NAMALWA (cell line): Measurements from ENCODE around the gene IRAK1.

Experiments used
- DNase-seq: peaks from one replicate; pipeline ENCODE4 v3.0.0-alpha.2; 2015; ENCODE audit warnings: low spot score

IRAK1 gene

DNA sequence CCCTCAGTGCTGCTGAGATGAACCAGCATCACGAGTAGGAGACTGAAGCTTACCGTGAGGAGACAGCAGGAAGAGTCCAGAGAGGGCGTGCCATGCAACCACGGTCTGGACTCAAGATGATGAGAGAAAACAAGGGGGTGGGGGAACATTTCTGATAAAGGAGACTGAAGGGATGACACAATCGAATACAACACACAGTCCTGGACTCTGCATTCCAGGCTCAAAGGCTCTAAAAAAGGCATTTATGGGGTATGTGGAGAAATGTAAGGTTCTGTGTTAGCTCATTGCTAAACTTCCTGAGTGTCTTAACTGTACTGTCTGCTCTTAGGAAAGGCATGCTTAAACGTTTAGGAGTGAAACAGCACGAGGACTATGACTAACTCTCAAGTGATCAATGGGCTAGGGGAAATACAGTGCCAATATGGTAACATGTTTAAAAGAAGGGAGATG is 20.6 kb upstream of the IRAK1 start:
- DNase-seq = no peak

DNA sequence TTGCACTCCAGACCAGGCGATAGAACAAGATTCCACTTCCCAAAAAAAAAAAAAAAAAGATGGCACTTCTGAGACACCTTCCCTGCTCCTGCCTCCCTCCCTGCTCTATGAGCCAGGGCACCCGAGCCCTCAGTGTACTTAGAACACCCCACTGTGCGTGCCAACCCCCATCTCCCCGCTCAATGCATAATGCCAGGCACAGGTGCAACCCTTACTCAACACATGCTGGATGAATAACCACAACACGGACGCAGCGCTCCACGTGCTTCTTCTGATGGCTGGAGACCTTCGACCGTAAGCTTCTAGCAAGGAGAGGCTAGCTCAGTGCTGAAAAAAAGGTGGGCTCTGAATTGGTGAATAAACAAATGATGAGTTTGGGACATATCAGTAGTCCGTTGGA is 19.9 kb upstream of the IRAK1 start:
- DNase-seq = no peak

DNA sequence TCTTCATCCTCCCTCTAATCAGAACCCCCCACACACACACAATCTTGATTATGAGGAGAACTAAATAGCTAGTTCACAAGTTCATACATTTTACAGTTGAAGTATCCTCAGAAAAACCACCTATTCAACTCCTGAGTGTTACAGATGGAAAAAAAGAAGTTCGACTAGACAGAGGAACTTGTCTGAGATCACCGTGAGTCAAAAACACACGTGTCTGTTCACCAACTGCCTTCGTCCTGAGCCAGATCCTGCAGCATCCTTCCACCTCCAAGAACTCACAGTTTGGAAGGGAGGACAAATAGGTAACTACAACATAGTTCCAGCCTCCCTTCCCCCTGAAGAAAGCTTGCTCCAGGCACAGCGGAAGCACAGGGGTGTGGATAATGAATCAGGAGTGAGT is 19.0 kb upstream of the IRAK1 start:
- DNase-seq = no peak

DNA sequence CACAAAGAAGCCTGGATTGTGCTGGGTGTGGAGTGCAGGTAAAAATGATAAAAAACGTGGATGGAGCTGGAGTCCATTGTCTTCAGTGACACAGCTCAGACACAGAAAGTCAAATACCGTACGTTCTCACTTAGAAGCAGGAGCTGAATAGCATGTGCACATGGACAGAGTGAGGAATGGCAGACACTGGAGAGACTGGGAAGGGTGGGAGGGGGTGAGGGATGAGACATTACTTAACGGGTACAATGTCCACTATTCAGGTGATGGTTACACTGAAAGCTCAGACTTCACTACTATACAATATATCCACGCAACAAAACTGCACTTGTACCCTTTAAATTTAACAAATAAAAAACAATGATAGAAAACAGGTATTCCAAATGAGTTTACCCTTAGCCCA is 18.1 kb upstream of the IRAK1 start:
- DNase-seq = no peak

DNA sequence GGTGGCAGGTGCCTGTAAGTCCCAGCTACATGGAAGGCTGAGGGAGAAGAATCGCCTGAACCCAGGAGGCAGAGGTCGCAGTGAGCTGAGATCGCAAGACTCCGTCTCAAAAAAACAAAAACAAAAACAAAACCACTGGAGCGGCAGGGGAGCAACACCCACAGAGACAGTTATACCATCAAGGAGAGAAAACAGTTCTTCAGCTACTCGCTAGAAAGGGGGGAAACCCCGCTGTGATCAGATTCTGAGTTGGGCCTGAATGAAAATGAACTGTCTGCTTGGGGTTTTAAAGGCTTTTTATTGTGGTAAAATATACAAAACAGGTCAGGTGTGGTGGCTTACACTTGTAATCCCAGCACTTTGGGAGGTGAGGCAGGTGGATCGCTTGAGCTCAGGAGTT is 16.8 kb upstream of the IRAK1 start:
- no peak for DNase-seq

DNA sequence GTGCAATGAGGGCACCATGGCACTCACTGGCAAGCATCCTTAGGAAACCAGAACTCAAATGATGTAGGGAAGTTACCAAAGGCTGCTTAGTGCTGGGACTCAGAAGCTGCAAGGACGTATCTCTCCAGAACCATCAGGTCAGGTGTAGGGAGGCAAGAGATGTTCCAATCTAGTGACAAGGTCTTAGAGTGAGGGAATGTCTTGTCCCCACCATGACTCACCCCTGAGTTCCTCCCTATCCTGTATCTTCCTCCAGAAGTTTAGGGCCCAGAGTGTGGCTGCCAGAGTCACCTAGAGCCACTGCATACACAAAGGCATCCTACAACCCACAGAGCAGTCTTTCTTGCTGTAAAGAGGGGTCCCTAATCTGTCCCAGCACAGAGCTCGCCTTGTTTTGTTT is 14.1 kb upstream of the IRAK1 start:
- DNase-seq = no peak

DNA sequence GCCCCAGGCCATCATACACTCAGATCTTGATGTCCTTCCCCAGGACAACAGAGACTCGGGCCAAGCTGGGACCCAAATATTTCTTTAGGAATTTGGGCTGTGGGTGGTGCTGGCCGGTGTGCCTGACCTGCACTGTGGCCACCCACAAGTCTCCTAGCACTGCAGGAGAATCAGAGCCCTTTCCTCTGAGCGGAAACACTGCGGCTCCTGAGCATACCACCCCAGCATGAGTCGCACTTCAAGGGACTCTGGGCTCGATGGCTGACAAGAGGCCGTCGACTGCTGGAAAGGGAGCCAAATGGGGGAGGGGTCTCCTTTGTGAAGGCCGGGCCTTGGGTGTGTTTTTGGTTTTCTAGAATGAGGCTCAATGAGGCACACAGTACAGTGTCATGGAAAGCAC is 13.0 kb upstream of the IRAK1 start:
- DNase-seq = no peak

DNA sequence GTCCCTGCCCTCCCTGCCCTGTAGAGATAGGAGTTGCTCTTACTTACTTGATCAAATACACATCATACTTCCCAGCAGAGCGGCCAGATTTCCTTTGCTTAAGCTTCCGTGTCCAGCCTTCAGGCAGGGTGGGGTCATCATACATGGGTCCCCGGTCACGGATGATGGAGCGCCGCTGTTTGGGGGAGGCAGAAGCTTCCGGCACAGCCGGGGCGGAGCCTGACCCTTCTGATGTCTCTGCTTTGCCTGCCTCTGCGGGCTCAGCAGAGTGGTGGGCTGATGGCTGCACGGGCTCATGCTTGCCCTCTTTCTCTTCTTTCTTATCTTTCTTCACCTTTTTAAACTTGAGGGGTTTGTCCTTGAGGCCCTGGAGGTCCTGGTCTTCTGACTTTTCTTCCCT is 12.5 kb upstream of the IRAK1 start:
- no peak for DNase-seq

DNA sequence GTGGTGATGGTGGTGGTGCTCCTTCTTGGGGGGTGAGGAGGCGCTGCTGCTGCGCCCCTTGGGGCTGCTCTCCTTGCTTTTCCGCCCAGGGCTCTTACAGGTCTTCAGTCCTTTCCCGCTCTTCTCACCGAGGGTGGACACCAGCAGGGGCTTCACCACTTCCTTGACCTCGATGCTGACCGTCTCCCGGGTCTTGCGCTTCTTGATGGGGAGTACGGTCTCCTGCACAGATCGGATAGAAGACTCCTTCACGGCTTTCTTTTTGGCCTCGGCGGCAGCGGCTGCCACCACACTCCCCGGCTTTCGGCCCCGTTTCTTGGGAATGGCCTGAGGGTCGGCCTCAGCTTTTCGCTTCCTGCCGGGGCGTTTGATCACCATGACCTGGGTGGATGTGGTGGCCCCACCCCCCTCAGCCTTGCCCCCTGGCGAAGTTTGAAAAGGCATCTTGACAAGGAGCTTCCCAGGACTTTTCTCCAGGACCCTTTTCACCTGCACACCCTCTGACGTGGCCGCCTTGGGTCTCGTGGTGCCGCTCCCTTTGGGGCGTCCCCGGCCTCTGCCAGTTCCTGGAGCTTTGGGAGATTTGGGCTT is 11.1 kb upstream of the IRAK1 start:
- no peak for DNase-seq

DNA sequence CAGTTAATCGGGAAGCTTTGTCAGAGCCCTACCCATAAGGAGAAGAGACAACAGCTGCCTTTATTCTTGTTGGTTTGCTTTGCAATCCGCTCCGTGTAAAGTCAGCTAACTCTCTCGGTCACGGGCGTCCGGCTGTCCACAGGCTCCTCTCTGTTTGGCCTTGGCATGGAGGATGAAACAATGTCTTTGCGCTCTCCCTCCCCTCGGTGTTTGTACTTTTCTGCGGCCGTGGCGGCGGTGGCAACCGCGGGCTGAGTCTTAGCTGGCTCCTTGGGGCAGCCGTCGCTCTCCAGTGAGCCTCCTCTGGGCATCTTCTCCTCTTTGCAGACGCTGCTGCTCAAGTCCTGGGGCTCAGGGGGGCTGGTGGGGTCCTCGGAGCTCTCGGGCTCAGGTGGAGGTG is 10.6 kb upstream of the IRAK1 start:
- no peak for DNase-seq

DNA sequence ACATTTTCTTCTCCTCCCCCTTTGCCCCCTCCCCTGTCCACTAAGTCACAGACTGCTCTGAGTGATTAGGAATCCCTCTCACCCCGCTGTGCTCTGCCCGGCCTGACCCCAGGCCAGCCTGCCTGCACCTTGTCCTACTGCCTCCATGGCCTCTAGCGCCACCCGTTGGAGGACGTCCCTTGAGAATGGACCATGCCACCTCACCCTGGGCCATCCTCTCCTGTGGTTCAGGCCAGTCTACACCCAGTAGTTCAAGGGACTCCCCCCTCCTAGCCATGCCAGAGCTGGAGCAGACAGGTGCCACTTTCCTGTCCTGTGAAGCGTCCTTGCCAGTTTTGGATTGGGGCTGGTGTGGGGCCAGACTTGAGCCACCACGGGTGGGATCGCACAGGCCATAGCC is 9.7 kb upstream of the IRAK1 start:
- no peak for DNase-seq

DNA sequence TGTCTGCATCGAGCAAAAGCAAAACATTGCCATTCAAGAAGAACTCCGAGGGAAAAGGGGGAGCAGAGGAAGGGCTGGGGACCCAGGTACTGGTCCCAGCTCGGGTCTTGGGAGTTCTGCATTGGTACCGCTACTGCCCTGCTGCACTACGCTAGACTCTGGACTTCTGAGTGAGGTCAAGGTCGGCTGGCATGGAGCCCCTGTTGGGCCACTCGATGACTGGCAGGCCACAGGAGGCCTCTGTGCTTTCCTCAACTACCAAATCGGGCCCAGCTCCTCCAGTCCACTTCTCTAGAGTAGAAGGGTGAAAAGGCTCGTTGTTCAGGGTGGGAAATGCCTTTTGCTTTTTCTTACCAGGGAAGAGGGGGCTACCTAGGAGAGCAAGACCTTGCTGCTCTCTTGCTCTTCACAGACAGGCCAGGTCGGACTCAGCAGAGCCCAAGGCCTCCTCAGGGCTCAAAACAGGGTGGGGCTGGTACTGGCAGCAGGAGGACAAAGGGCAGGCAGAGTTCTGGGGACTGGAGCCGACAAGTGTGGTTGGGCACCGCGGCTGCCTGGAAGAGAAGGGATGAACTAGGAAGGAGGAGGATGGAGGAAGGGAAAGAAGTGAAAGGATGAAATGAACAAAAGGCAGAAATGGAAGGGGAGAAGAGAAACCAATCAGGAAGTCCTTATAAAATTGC is 8.9 kb upstream of the IRAK1 start:
- DNase-seq = no peak

DNA sequence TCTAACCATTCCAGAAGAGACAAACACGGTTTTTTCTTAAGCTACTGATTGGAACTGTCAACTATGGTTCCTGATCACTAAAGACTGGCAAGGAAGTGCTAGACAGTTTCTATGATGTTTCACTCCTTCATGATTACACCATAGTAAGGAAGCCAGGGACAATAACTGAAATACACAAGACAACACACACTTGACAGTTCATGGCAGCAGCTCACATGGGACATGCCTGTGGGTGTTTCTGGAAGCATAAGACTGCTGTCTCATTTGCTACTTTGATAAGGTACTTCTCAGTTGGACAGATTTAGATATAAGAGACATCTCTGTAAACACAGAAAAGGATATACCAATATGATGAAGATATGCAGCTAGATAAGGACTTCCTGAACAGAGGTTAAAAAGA is 8.3 kb upstream of the IRAK1 start:
- DNase-seq = no peak

DNA sequence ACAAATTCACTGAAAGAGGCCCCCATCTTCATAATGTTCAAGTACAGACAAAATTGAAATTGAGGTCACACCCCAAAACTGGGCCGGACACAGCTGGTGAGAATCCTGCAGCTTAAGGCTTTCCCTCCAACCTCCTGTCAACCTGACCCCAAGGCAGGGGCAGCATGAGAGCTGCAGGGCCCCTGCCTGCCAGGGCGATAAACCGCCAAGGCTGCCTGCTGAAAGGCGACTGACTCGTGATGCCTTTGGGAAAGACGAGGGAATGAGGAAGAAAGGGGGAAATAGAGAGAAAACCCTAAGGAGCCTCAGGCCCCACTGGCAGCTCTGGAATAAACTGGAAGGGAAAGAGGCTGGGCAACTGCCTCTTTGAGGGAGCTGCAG is 7.3 kb upstream of the IRAK1 start:
- no peak for DNase-seq

DNA sequence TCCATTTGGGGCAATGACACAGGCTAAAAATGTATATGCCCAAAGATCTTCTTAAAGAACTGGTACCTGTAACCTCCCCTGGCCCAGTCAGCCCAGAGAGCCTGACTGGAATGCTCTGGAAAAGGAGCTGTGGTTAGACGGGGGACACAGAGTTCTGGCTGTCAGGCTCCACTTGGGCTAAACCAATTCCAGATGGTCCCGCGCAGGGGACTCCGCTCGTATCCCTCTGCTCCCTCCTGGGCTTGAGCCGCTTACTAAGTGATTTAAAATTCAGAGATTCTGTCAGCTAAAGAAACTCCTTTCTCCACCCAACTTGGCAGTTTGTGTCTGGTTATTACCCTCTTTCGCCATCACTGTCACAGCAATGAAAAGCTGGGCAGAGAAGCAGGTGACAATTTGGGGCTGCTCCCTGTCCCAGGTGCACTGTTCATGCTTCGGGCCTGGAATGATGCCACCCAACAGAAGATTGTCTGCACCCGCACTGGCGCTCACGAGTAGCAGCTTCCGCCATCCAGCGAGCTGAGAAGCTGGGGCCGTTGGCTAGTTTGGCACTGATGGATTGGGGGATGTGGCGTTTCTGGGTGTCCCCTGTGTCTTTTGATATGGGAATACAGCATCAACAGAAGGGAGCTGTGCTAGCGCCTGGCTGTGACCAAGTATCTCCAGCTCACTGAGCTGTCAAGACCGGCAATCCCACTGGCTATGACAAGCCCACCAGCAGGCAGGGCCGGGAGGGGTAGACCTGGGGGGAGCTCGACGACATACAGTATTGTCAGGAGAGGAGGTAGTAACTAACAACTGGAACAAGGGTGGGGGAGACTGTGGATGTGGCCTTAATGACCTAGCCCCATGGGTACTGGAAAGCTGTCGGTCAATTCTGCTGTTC is 6.7 kb upstream of the IRAK1 start:
- DNase-seq = no peak

DNA sequence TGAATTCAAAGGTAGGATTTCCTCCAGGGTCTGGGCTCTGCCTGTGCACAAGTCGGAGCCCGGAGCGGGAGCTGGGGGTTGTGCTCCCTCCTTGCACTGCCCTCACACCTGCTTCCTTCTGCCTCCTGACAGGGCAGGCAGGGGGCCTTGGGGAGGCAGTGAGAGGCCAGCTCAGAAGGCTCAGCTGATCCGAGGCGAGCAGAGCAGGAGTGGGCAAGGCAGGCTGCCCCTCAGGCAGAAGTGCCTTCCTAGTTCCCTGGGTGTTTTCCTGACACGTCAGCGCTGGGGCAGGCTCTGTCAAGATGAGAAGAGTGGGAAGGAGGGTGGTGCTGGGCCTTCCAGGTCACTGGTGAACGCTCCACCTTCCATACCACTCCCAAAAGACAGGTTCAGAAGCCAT is 5.5 kb upstream of the IRAK1 start:
- DNase-seq = no peak

DNA sequence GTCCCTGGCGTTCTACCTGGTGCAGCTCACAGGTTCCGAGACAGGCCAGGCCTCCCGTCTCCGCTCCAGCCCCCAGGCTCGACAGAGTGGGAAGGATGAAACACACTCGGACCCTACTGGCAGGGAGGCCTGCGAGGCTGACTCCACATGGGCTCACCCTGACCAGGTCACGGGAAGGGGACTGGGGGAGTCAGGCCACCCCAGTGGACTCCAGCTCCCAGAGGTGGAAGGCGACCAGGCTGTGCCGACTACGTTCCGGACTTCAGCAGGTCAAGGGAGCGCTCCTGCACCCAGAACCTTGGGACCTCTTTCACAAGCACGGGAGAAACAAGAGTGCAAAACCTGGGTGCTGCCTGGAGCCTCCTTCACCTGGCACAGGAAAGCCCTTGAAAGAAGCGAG is 4.6 kb upstream of the IRAK1 start:
- no peak for DNase-seq

DNA sequence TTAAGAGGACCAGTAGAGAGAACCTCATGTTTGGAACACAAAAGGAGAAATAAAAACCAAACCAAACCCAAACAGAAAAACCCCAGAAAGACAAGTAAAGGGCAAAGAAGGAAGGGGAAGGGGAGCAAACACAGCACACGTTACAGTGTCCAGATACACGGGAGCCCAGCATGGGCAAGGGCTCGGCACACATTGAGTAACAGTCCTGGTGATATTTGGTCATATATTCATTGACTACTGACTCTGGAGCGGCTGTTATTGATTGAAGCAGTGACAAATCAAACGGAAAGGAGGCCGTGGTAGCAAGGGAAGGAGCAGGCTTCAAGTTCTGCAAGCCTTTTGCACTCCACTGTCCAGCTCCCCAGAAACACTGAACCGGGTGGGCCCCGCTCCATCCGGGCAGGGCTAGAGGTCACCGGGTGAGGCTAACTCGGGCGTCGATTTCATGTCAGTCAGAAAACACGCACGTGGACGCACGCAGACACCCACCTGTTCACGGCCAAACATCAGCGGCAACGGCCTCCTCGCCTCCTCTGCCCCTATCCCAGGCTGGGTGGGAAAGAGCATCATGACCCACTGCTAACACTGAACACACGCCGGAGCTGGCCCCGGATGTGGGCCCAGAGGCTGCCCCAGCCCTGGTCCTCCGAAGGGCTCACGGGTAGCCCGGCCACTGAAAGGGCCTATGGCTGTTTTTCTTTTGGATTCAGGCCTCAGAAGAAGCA is 3.7 kb upstream of the IRAK1 start:
- DNase-seq = no peak

DNA sequence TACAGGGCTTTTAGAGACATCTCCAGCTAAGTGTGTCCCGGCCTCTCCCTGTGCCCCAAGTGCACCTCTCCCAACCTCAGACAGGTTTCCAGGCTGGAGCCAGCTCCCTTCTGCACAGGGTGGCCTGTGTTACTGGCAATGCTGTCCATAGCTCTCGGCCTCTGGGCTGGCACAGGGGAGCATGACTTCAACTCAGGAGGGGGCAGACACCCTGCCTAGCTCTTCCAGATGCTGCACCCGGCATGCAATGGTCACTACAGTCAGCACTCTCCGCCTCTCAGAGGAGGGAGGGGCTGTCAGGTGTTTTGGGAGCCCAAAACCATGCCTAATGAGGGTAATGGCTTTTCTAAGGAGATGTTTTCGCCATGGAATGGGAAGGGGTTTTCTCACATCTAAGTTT is 2.4 kb upstream of the IRAK1 start:
- no peak for DNase-seq

DNA sequence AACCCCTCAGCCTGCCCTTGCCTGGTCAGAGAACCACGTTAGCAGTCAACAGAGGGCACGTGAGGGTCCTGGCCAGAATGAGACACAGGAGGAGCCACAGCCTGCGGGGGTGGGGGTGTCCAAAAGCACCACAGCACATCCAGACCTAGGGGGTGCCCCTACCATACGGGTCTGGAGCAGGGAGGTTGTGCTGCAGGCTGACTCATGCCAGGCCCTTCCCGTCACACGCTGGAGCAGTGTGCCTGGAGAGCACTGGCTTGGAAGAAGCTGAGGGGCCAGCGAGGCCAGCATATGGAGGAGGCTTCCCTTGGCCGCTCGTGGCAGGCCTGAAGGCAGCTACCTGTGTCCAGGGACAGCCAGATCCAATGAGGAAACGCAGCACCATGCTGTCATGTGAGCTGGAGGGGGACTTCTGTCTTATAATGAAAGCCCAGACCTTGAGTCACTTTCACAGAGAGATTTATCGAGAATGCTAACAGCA is 1.5 kb upstream of the IRAK1 start:
- peak; percentile 7 for DNase-seq

DNA sequence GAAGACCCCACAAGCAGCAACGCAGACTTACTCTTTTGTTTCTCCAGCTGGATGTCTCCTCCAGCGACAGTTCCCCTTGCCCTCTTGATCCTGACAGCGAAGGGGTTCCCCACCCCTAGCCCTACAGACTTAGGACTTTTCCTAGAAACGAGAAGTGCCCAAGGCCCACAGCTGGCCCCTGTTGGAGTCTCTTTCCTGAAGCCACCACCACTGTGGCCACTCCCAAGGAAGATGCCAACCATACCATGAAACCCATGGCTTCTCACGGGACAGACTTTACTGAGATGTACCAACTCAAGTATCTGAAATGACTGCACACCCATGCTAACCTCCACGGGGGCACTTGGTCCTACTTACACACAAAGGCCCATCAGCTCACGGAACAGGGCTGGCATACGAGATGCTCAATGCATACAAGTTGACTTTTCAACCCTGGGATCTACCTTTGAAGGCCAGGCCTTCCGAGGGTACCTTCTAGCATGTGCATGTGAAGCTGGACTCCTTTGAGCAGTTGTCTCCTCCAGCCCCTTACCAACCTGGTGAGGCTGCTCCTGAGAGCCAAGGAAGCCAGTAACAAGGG is 924 bp upstream of the IRAK1 start:
- peak; percentile 28 for DNase-seq

DNA sequence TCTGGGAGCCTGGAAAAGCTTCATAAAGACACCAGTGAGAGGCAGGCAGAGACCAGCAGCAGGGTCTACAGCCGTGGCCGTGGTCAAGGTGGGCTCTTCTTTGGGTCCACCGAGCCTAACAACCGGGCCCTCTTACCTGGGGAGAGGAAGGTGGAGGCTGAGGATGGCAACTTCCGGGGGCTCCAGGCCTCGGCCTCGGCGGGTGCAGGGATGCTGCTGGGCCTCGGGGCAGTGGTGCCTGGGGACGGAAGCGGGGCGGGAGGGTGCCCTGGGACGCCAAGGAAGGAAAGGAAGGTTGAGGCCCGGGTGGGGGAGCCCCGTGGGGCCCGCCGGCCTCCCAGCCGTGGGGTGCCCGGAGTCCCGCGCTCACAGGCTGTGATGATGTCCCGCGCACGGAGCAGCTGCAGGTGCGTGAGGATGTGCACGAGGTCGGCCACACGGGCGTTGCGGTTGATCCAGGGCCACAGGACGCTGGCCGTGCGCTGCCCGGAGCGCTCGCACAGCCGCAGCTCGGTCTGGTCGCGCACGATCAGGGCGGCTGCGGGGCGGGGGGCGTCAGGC is 561 bp downstream of the IRAK1 start:
- DNase-seq = peak; percentile 15
